ENCODE data around the gene DNAH3. TPM values are rescaled to one million over a fixed set of nuclear protein-coding genes. Genes with fewer than 3 reads are reported as not detected.
"Not testable (repeated sequence)": the region's sequence is repeated elsewhere in the genome, so short reads cannot be mapped to it uniquely, and the experiment has no call there.

DNAH3 gene
- total RNA-seq, 1 donor from 2014 or later = not detected

DNA sequence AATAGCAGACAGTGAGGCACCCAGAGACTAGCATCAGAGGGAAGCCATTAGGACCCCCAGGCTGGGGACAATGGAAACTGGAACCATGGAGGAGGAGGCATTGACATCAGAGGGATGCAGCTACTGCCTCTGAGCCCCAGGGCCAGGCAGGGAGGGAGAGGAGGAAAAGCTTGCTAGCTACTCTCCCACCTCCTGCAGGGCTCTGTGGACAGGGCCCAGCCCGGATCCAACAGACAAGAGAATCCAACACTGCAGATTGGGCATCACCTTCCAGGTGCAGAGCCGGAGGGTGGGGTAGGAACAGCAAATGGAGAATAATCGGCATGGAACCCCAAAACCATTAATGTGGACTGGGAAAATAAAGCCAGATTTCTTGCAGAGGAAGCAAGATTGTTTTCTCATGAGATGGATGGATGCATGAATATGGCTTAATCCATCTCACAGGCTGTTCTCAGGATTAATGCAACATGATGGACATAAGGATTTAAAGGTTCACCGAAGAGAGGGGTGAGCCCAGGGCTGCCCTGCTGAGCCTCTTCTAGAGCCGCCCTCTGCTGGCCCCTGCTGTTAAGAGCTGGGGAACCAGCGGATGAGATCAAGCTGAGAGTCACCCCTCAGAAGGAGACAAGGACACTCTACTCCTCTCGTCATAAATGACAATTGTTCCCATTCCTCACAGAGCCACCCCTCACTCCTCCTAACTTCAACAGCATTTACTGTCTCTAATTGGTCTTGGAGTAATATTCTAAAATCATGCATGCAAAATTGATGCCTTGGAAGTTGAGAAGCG is 48.8 kb downstream of the DNAH3 start:
- Mint-ChIP-seq H3K4me3 (no peak overlapping the region), H3K4me1 (ENCODE audit: unreplicated experiment) (peaks cover 12% of the 10 kb centered on the region), H3K27me3 (peaks cover 5% of the 10 kb centered on the region), H3K27ac (no peak overlapping the region), H3K9me3 (no peaks in the 10 kb centered on the region), H3K36me3 (no peaks in the 10 kb centered on the region)
- TF ChIP-seq, protein P1, sequence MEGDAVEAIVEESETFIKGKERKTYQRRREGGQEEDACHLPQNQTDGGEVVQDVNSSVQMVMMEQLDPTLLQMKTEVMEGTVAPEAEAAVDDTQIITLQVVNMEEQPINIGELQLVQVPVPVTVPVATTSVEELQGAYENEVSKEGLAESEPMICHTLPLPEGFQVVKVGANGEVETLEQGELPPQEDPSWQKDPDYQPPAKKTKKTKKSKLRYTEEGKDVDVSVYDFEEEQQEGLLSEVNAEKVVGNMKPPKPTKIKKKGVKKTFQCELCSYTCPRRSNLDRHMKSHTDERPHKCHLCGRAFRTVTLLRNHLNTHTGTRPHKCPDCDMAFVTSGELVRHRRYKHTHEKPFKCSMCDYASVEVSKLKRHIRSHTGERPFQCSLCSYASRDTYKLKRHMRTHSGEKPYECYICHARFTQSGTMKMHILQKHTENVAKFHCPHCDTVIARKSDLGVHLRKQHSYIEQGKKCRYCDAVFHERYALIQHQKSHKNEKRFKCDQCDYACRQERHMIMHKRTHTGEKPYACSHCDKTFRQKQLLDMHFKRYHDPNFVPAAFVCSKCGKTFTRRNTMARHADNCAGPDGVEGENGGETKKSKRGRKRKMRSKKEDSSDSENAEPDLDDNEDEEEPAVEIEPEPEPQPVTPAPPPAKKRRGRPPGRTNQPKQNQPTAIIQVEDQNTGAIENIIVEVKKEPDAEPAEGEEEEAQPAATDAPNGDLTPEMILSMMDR (conservative IDR thresholded peaks at IDR 0.05) = peak; percentile 55
- no peak for DNase-seq (ENCODE audit: extremely low spot score, unreplicated experiment)

GRCh38 chr16:21100447-21100846 is 50.2 kb downstream of the DNAH3 start:
- TF ChIP-seq, protein P1 (conservative IDR thresholded peaks at IDR 0.05) = no peak
- DNase-seq (ENCODE audit: extremely low spot score, unreplicated experiment) = no peak
- H3K36me3 Mint-ChIP-seq = no peaks in the 10 kb centered on the region
- peaks cover 10% of the 10 kb centered on the region for H3K27me3 Mint-ChIP-seq
- no peak overlapping the region for H3K27ac Mint-ChIP-seq
- peaks cover 12% of the 10 kb centered on the region for H3K4me1 Mint-ChIP-seq (ENCODE audit: unreplicated experiment)
- no peak overlapping the region for H3K4me3 Mint-ChIP-seq
- no peaks in the 10 kb centered on the region for H3K9me3 Mint-ChIP-seq

GRCh38 chr16:21097151-21097550 is 53.5 kb downstream of the DNAH3 start:
- H3K36me3 Mint-ChIP-seq = no peaks in the 10 kb centered on the region
- no peak overlapping the region for H3K27ac Mint-ChIP-seq
- H3K27me3 Mint-ChIP-seq = peaks cover 10% of the 10 kb centered on the region
- TF ChIP-seq, protein P1 (conservative IDR thresholded peaks at IDR 0.05) = no peak
- DNase-seq (ENCODE audit: extremely low spot score, unreplicated experiment) = no peak
- H3K9me3 Mint-ChIP-seq = no peaks in the 10 kb centered on the region
- H3K4me1 Mint-ChIP-seq (ENCODE audit: unreplicated experiment) = no peaks in the 10 kb centered on the region
- no peak overlapping the region for H3K4me3 Mint-ChIP-seq

- not testable (repeated sequence) for H3K4me3 Mint-ChIP-seq; H3K4me1 Mint-ChIP-seq (ENCODE audit: unreplicated experiment); DNase-seq (ENCODE audit: extremely low spot score, unreplicated experiment); H3K9me3 Mint-ChIP-seq; H3K27me3 Mint-ChIP-seq; H3K27ac Mint-ChIP-seq; H3K36me3 Mint-ChIP-seq
Observed at GRCh38 chr16:21094719-21095118, 55.9 kb downstream of the DNAH3 start.

DNA sequence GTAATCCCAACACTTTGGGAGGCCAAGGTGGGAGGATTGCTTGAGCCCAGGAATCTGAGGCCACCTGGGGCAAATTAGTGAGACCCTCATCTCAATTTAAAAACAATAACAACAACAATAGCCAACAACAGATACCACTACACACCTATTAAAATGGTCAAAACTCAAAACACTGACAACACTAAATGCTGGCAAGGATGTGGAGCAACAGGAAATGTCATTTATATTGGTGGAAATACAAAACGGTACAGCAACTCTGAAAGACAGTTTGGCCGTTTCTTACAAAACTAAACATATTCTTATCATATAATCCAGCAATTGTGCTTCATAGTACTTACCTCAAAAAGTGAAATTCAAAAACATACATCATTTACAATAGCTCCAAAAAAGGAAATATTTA is 57.7 kb downstream of the DNAH3 start:
- TF ChIP-seq, protein P1 (conservative IDR thresholded peaks at IDR 0.05) = no peak
- Mint-ChIP-seq H3K36me3 (no peaks in the 10 kb centered on the region), H3K9me3 (no peaks in the 10 kb centered on the region), H3K27me3 (peaks cover 10% of the 10 kb centered on the region), H3K27ac (no peak overlapping the region), H3K4me3 (no peak overlapping the region), H3K4me1 (ENCODE audit: unreplicated experiment) (no peaks in the 10 kb centered on the region)
- no peak for DNase-seq (ENCODE audit: extremely low spot score, unreplicated experiment)

GRCh38 chr16:21088646-21089538 is 61.8 kb downstream of the DNAH3 start:
- Mint-ChIP-seq H3K4me1 (ENCODE audit: unreplicated experiment) (no peaks in the 10 kb centered on the region), H3K36me3 (no peaks in the 10 kb centered on the region), H3K27me3 (no peaks in the 10 kb centered on the region), H3K9me3 (no peaks in the 10 kb centered on the region), H3K27ac (no peak overlapping the region), H3K4me3 (no peak overlapping the region)
- TF ChIP-seq, protein P1 (conservative IDR thresholded peaks at IDR 0.05) = no peak
- DNase-seq (ENCODE audit: extremely low spot score, unreplicated experiment) = no peak

Data from type B pancreatic cell (in vitro differentiated cells).